NB4 (cell line): ENCODE data around the gene MAN2A1.

Experiments
- CTCF ChIP-seq: IDR thresholded peaks from one replicate; pipeline ENCODE4 v1.5.1; 2012; ENCODE audit warnings: low read depth, low read length
- MAX ChIP-seq: IDR thresholded peaks from 2 replicates; pipeline ENCODE4 v1.6.1; 2011; ENCODE audit warnings: low read depth, low read length
- MYC ChIP-seq: IDR thresholded peaks from 2 replicates; pipeline ENCODE4 v1.6.1; 2011; ENCODE audit warnings: low read depth, low read length
- POLR2A ChIP-seq: IDR thresholded peaks from 2 replicates; pipeline ENCODE4 v1.6.1; 2011; ENCODE audit warnings: mild to moderate bottlenecking; ENCODE audit not compliant: insufficient read length; ENCODE audit errors: extremely low read depth

GRCh38 chr5:109819878-109820277 is 130.2 kb downstream of the MAN2A1 start:
- TF ChIP-seq CTCF (no peak), MAX (no peak), POLR2A (no peak), MYC (no peak)
